HG02981 (cell line): Measurements from ENCODE around the gene C2orf49.

Experiments
- ATAC-seq: cut with Tn5 transposase; IDR thresholded peaks from one replicate; pipeline ENCODE4 v1.9.1; 2021; ENCODE audit warnings: mild to moderate bottlenecking, moderate library complexity; ENCODE audit not compliant: unreplicated experiment

The C2orf49 gene

GRCh38 chr2:105358593-105358992, 21.3 kb downstream of the C2orf49 start:
- ATAC-seq: no peak

GRCh38 chr2:105361102-105361889, 24.0 kb downstream of the C2orf49 start:
- no peak for ATAC-seq

- ATAC-seq: no peak
These were observed 25.7 kb downstream of the C2orf49 start for GRCh38 chr2:105362862-105363591.

- no peak for ATAC-seq
These were observed 27.2 kb downstream of the C2orf49 start for GRCh38 chr2:105364436-105365139.

GRCh38 chr2:105365206-105365605, 27.9 kb downstream of the C2orf49 start:
- ATAC-seq: no peak

GRCh38 chr2:105368759-105369408, 31.5 kb downstream of the C2orf49 start:
- no peak for ATAC-seq

- ATAC-seq: peak; percentile 96
These were observed 32.7 kb downstream of the C2orf49 start for GRCh38 chr2:105369777-105370690.

- ATAC-seq: no peak
These were observed 33.8 kb downstream of the C2orf49 start for GRCh38 chr2:105371156-105371555.

- no peak for ATAC-seq
These were observed 34.5 kb downstream of the C2orf49 start for GRCh38 chr2:105371810-105372209.

GRCh38 chr2:105373344-105373781, 36.0 kb downstream of the C2orf49 start:
- no peak for ATAC-seq

- peak; percentile 57 for ATAC-seq
These were observed 36.6 kb downstream of the C2orf49 start for GRCh38 chr2:105373895-105374401.

GRCh38 chr2:105375001-105375561, 37.7 kb downstream of the C2orf49 start:
- no peak for ATAC-seq

- ATAC-seq: no peak
These were observed 38.7 kb downstream of the C2orf49 start for GRCh38 chr2:105376010-105376409.

GRCh38 chr2:105376789-105377240, 39.5 kb downstream of the C2orf49 start:
- no peak for ATAC-seq

- no peak for ATAC-seq
These were observed 40.5 kb downstream of the C2orf49 start for GRCh38 chr2:105377871-105378270.

- no peak for ATAC-seq
These were observed 41.0 kb downstream of the C2orf49 start for GRCh38 chr2:105378276-105378840.

GRCh38 chr2:105378921-105379383, 41.6 kb downstream of the C2orf49 start:
- ATAC-seq: no peak

GRCh38 chr2:105379741-105380186, 42.4 kb downstream of the C2orf49 start:
- ATAC-seq: no peak
